ENCODE measurements around the gene ACADM.
"Not testable (repeated sequence)": the region's sequence is repeated elsewhere in the genome, so short reads cannot be mapped to it uniquely, and the experiment has no call there.

Gene ACADM

DNA sequence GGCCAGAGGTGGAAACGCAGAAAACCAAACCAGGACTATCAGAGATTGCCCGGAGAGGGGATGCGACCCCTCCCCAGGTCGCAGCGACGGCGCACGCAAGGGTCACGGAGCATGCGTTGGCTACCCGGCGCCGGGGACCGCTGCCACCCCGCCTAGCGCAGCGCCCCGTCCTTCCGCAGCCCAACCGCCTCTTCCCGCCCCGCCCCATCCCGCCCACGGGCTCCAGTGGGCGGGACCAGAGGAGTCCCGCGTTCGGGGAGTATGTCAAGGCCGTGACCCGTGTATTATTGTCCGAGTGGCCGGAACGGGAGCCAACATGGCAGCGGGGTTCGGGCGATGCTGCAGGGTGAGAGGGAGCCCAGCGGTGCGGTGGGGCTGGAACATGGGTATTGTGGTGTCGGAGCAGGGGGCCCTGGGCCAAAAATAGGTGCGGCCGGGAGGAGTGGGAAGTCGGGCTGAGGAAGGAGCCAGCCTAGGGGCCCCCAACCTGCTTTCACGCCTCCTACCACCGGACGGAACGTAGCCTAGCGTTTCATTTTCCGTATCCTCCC, at the start of gene ACADM:
ACADM (plus strand) TSS at position 238 of the 551 bp plus-strand sequence; CDS start at position 317, 79 bp downstream.
- DNase-seq (ENCODE audit: low spot score), result peak; percentile 88

DNA sequence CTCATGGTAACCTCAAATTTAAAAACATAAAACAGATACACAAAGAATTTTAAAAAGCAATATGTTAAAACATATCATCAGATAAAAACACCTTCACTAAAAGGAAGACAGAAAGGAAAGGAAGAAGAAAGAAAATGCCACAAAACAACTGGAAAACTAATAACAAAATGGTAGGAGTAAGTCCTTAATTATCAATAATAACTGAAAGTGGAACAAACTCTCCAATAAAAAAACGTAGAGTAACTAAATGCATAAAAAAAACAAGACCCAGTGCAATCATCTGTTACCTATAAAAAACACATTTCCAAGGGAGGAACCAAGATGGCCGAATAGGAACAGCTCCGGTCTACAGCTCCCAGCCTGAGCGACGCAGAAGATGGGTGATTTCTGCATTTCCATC, 47.1 kb upstream of the ACADM start:
- no peak for DNase-seq (ENCODE audit: low spot score)

DNA sequence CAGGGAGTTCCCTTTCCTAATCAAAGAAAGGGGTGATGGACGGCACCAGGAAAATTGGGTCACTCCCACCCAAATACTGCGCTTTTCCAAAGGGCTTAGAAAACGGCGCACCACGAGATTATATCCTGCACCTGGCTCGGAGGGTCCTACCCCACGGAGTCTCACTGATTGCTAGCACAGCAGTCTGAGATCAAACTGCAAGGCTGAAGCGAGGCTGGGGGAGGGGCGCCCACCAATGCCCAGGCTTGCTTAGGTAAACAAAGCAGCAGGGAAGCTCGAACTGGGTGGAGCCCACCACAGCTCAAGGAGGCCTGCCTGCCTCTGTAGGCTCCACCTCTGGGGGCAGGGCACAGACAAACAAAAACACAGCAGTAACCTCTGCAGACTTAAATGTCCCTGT, 46.5 kb upstream of the ACADM start:
- not testable (repeated sequence) for DNase-seq (ENCODE audit: low spot score)

DNA sequence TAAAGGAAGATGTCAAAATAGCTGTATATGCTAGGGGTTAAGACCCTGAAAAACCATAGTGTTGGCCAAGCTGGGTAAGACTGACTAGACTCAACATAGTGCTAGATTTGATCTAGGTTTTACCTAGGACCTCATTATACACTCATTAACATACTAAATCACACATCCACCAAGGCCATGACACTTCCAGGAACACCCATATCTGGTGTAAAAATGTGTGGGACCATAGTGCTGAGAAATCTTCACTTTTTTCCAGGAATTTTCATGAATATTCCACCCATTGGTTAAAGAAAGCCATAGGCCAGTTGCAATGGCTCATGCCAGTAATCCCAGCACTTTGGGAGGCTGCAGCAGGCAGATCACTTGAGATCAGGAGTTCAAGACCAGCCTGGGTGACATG, 34.0 kb upstream of the ACADM start:
- no peak for DNase-seq (ENCODE audit: low spot score)

DNA sequence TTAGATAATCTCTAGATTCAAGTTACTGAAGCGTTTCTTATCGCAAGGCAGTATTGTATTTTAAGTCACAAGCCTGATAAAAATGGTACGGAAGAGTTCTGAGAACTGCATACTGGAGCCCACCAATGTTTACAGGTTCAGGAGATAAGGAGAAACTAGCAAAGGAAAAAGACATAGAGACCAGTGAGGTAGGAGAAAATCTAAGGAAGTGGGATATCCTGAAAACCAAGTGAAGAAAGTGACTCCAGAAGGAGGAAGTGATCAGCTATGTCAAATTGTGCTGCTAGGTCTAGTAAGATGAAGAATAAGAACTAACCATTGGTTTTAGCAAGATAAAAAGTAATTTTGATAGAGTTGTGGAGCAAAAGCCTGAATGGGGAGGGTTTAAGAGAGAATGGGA, 31.0 kb upstream of the ACADM start:
- DNase-seq (ENCODE audit: low spot score), result no peak

DNA sequence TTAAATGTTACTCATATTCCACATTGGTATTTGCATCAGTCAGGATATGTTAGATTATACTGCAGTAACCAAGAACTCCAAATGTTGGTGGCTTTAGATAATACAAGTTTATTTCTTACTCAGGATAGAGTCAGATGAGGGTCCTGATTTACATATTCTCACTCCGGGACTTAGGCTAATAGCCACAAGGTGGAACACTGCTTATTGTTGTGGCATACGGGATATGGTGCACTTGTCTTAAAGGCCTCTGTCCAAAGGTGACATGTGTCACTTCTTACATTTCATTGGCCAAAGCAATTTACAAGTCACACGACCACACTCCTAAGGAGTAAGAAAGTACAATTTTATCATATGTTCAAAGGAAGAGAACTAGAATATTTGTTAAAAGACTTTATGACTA, 28.5 kb upstream of the ACADM start:
- DNase-seq (ENCODE audit: low spot score), result no peak

DNA sequence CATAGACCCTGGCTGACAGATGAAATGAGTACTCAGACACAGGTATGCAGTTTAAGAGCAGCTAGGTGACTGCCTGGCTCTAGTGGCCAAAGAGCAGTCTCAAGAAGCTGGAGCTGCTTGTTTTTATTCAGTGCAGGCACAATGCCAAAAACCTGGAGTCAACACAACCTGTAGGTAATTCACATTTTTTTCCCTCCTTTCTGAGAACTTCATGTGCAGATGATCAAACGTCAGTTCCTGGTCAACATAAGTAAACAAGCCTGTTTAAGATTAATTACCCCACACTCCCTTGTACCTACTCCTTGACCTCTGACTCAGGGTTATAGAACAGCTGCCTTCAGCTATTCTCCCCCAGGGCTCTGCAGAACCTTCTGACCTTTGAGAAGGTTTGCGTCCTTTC, 17.3 kb upstream of the ACADM start:
- DNase-seq (ENCODE audit: low spot score), result no peak

DNA sequence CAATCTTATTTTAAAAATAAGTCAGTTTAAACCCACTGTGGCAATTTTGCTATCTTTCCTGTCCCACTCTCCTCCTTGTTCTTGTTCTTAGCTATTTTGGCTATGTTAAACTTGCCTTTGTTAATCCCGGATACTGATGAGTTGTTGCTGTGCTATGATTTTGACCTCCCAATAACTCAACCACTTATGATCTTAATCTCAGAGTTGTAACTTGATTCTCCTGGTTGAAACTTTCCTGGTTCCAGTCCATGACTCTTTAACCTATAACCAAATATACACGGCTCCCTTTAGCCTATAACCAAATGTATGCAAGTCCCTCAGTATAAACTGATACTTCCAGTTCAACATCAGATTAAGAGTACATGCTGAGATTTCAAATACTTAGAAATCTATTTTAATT, 15.6 kb upstream of the ACADM start:
- DNase-seq (ENCODE audit: low spot score), result no peak

DNA sequence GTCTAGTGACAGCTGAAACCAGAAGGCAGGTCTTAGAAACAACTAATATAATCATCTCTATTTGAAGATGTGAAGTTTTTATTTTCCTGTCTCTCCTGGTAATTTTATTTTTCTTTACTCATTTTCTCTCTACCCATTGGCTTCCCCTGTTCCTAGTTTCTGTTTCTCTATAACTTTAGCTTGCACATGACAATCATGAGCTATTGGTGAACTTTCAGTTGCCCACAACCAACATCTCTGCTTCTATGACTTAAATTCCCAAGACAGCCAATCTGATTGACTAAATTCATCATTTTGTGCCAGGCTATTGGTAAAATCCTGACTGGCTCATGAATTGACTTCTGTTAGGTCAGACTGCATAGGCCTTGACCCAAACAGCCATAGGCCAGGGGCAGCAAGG, 13.7 kb upstream of the ACADM start:
- no peak for DNase-seq (ENCODE audit: low spot score)

DNA sequence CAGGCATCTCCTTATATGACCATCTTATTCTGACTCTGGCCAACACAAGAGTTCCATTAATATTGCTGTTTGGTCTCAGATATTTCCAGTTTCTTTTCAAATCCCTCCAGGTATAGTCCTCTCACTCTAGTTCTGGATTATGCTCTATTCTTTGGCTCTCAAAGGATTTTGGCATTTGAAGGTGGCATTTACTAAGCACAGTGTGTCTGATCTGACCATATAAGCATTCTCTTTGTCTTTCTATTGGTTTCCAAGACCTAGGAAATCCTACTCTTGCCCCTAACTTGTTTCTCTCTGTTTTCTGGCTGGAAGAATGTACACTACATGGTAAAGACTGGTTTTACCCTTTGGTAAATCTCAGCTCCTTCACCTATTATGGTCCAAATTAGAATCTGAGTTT, 12.7 kb upstream of the ACADM start:
- DNase-seq (ENCODE audit: low spot score), result no peak

DNA sequence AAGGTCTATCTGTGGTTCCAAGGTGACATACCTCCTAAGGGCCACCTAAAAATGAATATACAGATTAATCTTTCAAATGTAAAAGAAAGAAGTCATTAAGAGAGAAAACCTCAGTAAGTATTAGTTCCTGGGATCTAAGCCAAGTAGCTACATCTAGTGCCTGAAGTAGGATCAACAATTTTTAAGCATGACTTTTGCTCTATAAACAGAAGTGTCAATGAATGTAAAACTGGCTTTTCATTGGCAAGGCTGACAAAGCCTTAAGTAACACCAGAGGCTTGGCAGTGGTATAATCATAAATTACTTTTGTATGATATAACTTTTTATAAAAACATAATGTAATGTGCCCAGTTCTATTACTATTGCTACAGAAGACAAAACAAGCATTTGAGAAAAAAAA, 12.2 kb upstream of the ACADM start:
- DNase-seq (ENCODE audit: low spot score), result no peak

DNA sequence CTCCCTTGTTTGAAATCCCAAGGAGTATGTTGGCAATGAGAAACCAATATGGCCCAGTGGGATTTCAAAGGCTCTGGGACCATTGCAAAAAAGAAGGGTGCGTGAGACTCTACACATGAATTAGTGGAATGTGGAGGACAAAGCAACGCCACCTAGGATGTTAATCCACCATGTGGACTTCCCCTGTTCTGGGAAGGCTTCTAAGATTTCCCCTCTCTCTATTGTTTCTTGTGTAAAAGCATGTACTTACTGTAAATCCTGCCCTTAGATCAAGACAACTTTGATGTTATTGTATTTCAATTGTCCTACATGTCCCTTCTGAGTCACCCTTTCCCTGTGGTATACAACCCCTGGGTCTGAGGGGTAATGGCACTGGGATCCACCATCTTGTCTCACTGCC, 4.7 kb upstream of the ACADM start:
- DNase-seq (ENCODE audit: low spot score), result no peak

DNA sequence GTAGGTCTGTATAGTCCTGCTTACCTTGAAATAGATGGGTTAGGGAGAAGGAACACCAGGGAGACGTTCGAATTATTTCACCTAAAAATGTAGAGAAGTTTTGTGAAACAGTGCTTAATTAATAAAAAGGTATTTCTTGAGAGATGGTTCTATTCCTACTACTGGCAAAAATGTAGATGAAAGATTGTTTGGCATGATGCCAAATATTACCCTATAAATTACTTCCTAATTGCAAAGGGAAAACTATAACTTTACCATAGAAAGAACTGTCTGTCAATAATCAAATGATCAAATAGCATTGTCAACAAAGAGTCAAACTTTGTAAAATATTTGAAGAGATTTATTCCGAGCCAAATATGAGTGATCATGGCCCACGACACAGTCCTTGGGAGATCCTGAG, 4.2 kb upstream of the ACADM start:
- no peak for DNase-seq (ENCODE audit: low spot score)

DNA sequence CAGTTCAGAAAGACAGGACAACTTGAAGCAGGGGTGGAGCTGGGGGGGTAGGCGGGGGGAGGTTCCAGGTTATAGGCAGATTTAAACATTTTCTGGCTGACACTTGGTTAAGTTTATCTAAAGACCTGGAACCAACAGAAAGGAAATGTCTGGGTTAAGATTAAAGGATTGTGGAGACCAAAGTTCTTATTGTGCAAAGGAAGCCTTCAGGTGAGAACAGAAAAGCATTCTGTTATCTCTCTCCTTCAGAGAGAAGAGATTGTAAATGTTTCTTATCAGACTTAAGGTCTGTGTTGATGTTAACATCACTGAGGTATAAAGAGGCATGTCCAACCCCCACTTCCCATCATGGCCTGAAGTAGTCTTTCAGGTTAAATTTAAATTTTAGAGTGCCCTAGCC, 3.7 kb upstream of the ACADM start:
- no peak for DNase-seq (ENCODE audit: low spot score)

DNA sequence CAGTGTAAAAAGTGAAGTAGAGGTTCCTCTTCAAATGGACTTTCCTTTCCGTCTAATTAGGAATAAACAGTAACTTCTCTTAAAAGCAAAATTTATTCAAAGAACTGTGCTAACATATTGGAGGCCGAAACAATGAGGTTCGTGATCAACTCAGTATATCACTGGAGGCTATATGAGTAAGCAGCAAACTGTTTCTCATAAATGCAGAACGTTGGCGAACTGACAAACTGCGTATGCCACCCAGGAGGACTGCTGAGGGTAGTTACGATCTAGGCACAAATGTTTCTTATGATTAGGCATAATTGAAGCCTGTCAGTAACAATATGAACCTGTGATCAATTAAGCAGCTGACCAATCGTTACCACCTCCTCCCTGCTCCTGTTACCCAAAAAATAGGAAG, 2.3 kb upstream of the ACADM start:
- not testable (repeated sequence) for DNase-seq (ENCODE audit: low spot score)

DNA sequence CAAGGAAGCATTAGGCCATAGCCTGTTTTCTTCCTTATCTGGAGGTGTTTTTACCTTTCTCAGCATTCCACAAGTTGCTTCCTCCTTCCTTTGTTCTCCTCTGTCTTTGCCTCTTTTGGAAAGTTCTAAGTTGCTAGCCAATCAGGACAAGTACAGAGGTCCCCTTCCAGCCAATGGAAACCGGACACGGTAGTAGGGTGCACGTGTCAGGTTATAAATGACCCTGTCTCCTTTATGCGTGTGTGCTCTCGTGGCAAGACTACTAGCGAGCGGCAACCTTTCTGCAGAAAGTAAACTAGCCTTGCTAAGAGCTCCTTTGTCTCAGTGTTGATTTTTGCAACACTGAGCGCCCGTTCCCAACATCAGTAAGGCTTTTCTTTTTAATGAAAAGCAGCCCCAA, 1.5 kb upstream of the ACADM start:
- DNase-seq (ENCODE audit: low spot score), result no peak

DNA sequence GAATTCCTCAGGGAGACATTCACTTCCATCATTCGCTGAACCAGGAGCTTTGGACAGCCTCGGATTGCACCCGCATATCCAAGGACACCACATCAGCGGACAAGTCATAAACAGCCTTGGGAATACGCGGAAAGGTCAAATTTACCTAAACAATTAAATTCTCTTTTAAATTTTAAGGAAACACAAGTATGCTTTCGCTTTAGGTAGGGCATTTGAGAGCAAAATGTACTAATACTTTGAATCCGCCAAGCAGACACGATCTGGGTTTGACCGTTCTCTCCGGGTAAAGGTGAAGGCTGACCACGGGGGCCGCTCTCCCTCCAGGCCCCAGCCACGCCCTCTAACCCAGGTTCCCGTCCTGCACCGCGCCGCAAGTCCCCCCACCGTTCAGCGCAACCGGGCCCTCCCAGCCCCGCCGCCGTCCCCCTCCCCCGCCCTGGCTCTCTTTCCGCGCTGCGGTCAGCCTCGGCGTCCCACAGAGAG, 479 bp upstream of the ACADM start:
- DNase-seq (ENCODE audit: low spot score), result peak; percentile 77

DNA sequence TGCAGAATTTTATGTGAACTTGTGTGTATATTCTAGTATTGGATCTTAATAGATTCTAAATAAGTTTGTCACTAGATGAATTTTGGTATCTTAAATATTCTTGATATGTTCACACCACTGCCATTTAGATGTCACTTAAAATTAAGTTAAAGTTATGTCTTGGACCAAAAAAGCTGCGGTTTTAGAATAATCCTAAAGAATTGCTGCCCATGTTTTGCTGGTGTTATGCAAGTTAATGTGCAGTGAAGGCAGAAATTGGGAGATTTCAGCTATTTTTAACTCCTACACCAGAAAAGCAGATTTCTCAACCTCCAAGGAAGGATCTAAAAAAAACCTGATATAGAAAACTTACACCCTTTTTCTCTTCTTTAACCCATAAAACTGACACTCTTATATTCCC, 757 bp downstream of the ACADM start:
- no peak for DNase-seq (ENCODE audit: low spot score)

DNA sequence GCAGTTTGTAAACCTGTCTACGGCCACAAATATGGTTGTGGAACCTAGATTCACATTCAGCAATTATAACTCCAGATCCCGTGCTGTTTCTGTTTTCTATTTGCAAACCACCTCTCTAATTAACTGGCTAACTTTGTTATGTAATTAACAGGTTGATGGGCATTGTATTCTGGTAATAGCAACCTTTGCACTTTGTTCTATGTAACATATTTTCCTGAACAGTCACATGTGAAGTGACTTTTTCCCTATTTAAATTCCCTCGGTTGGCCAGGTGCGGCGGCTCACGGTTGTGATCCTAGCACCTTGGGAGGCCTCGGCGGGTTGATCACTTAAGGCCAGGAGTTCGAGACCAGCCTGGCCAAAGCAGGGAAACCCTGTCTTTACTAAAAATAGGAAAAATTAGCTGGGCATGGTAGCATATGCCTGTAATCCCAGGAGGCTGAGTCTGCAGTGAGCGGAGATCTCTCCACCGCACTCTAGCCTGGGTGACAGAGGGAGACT, 1.4 kb downstream of the ACADM start:
- no peak for DNase-seq (ENCODE audit: low spot score)

DNA sequence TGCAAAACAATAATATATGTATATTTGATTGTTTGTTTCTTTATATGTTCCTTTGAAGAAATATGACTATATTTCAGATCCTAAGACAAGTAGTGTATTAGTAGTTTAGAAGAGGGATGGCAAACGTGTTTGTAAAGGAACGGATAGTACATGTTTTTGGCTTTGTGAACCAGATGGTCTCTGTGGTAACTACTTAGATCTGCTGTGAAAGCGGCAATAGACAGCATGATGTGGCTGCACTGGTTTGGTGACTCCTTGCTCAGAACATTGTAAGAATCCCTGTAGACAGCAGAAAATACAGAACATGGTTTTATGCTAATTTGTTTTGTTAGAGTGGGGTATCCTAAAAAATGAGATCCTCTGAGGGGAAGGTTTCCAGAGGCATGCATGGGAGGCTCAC, 3.1 kb downstream of the ACADM start:
- no peak for DNase-seq (ENCODE audit: low spot score)

DNA sequence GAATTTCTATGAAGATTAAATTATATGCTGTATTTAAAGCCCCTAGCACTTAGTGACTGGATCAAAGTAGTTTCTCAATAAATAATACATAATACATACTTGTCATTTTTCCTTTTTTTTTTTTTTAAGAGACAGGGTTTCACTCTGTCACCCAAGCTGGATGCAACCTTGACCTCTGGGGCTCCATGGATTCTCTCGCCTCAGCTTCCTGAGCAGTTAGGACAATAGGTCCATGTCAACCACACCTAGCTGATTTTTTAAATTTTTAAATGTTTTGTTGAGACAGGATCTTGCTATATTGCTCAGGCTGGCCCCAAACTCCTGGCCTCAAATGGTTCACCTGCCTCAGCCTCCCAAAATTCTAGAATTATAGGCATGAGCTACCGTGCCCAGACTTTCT, 5.9 kb downstream of the ACADM start:
- no peak for DNase-seq (ENCODE audit: low spot score)

DNA sequence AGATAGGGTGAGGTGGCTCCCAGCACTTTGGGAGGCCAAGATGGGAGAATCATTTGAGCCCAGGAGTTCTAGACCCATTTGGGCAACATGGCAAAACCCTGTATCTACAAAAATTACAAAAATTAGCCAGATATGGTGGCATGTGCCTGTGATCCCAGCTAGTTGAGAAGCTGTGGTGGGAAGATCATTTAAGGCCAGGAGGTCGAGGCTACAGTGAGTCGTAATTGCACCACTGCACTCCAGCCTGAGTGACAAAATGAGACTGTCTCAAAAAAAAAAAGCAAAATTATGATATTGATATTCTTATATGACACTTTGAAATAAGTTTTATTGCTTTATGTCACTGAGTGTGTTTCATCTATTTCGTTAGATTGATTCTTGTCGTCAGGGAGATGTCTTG, 7.4 kb downstream of the ACADM start:
- DNase-seq (ENCODE audit: low spot score), result no peak

DNA sequence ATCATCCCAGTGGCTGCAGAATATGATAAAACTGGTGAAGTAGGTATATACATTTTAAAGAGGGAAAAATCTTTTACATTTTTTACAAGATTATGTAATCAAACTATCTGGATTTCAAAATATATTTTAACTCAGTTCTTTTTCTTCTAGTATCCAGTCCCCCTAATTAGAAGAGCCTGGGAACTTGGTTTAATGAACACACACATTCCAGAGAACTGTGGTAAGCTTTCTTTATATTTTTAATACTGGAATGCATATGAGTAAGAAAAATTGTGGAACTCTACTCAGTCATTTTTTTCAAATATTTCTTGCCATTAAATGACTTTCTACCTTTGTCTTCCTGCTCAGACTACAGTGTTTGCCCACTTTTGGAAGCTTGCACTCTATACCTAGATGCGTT, 8.2 kb downstream of the ACADM start:
- no peak for DNase-seq (ENCODE audit: low spot score)

DNA sequence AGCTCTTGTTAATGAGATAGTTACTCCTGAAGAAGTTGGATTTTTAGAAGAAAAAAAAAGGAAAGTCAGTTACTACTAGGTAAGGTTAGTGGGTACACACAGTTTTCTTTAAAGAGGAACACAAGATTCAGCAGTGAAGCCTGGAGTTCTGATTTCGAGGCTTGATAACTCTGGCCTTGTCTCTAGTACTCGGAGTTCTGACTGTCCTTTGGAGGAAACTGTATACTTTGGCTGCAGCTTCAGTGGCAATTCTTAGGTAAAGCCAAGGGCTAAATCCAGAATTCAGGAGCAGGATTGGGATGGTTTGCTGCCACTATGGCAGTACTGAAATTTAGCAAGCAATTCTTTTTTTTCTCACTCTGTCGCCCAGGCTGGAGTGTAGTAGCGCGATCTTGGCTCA, 9.2 kb downstream of the ACADM start:
- DNase-seq (ENCODE audit: low spot score), result no peak

DNA sequence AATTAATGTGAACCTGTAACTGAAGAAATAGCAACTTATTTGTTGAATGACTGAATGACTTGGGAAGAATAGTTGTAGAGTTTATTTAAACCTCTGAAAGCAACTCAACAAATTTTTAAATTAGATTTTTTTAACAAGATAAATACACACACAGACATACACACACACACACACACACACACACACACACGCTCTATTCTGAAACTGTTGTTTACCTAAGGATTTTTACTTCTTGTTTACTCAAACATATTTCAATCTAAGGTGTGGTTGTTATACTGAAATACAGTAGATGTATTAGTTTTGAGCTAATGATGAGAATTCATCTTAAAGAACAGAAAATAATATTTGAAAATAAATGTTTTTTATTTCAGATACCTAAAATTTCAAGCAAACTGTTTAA, 11.5 kb downstream of the ACADM start:
- no peak for DNase-seq (ENCODE audit: low spot score)
